Loucy (cell line): ENCODE measurements around the gene GCSH.

ENCODE experiments used
- H2AFZ ChIP-seq: fragments of 200-600 bp; sonication (generic); 2 replicates; pipeline ENCODE4 v1.6.0; 2016; ENCODE audit warnings: antibody characterized with exemption, mild to moderate bottlenecking, low read length, moderate library complexity
- H3F3A ChIP-seq: fragments of 200-600 bp; 2 replicates; pipeline ENCODE4 v1.6.0; 2016; ENCODE audit warnings: antibody characterized with exemption, low read depth, mild to moderate bottlenecking
- H3K27me3 ChIP-seq: fragments of 200-600 bp; sonication (generic); 2 replicates; pipeline ENCODE4 v1.6.1; 2014; ENCODE audit warnings: low read length, mild to moderate bottlenecking; ENCODE audit not compliant: insufficient read depth, poor library complexity, severe bottlenecking
- H3K36me3 ChIP-seq: fragments of 200-600 bp; sonication (generic); 2 replicates; pipeline ENCODE4 v1.6.1; 2016; ENCODE audit warnings: low read length; ENCODE audit not compliant: insufficient read depth
- H3K4me1 ChIP-seq: fragments of 200-600 bp; sonication (generic); 2 replicates; pipeline ENCODE4 v1.5.1; 2014; ENCODE audit warnings: low read length, mild to moderate bottlenecking; ENCODE audit not compliant: insufficient read depth, poor library complexity, severe bottlenecking
- H3K4me2 ChIP-seq: fragments of 200-600 bp; sonication (generic); 2 replicates; pipeline ENCODE4 v1.6.0; 2014; ENCODE audit warnings: antibody characterized with exemption, low read length, low read depth, mild to moderate bottlenecking; ENCODE audit not compliant: poor library complexity, severe bottlenecking
- H3K4me3 ChIP-seq: fragments of 200-600 bp; sonication (generic); 2 replicates; pipeline ENCODE4 v1.5.1; 2014; ENCODE audit warnings: low read length, mild to moderate bottlenecking, mixed read lengths; ENCODE audit not compliant: poor library complexity, severe bottlenecking
- H3K79me2 ChIP-seq: fragments of 200-600 bp; sonication (generic); 2 replicates; pipeline ENCODE4 v1.6.1; 2014; ENCODE audit warnings: low read length; ENCODE audit not compliant: insufficient read depth
- H3K9ac ChIP-seq: fragments of 200-600 bp; sonication (generic); 2 replicates; pipeline ENCODE4 v1.6.0; 2014; ENCODE audit warnings: mild to moderate bottlenecking, low read depth, low read length, moderate library complexity; ENCODE audit not compliant: poor library complexity, severe bottlenecking
- H3K9me2 ChIP-seq: fragments of 200-600 bp; sonication (generic); replicated peaks from 2 replicates; pipeline ENCODE4 v1.6.1; 2016; ENCODE audit warnings: low read depth, low read length, mixed read lengths
- H3K9me3 ChIP-seq: fragments of 200-600 bp; sonication (generic); 2 replicates; pipeline ENCODE4 v1.6.1; 2014; ENCODE audit warnings: mild to moderate bottlenecking, antibody characterized with exemption, low read length, low read depth; ENCODE audit not compliant: insufficient read depth
- H4K20me1 ChIP-seq: fragments of 200-600 bp; sonication (generic); 2 replicates; pipeline ENCODE4 v1.6.0; 2014; ENCODE audit warnings: antibody characterized with exemption, low read length, mild to moderate bottlenecking; ENCODE audit not compliant: insufficient read depth, poor library complexity, severe bottlenecking
- CTCF ChIP-seq: fragments of 200-600 bp; sonication (generic); conservative IDR thresholded peaks from 2 replicates; pipeline ENCODE4 v1.5.1; 2014; ENCODE audit warnings: mild to moderate bottlenecking, antibody characterized with exemption, low read length
- EZH2phosphoT487 ChIP-seq: fragments of 200-600 bp; IDR thresholded peaks from 2 replicates; pipeline ENCODE4 v1.6.1; 2018; ENCODE audit warnings: antibody characterized with exemption, mild to moderate bottlenecking, moderate library complexity, borderline replicate concordance

Gene GCSH

GRCh38 chr16:81095953-81096714, at the start of gene GCSH:
TSS of gene GCSH (minus strand) at chr16:81096395. CDS start at chr16:81096278, 117 bp downstream.
- Histone ChIP-seq H2AFZ (peak within 1 kb of the TSS; percentile 99), H3K9me2 (no peaks in the 10 kb centered on the region), H3K4me1 (peaks cover 15% of the 10 kb centered on the region), H3K27me3 (no peaks in the 10 kb centered on the region), H3K79me2 (peaks cover 29% of the 10 kb centered on the region), H3K9me3 (no peaks in the 10 kb centered on the region), H3K4me3 (peak within 1 kb of the TSS; percentile 100), H3F3A (no peaks in the 10 kb centered on the region), H3K36me3 (no peaks in the 10 kb centered on the region), H3K4me2 (peak within 1 kb of the TSS; percentile 96), H4K20me1 (peaks cover 2% of the 10 kb centered on the region), H3K9ac (peak within 1 kb of the TSS; percentile 89)
- TF ChIP-seq CTCF: no peak
- TF ChIP-seq EZH2phosphoT487: no peak

- no peaks in the 10 kb centered on the region for H4K20me1 ChIP-seq
- H3K36me3 ChIP-seq: no peaks in the 10 kb centered on the region
- no peaks in the 10 kb centered on the region for H3K79me2 ChIP-seq
- no peaks in the 10 kb centered on the region for H3K9me3 ChIP-seq
- no peaks in the 10 kb centered on the region for H3K27me3 ChIP-seq
- no peak overlapping the region for H3K9ac ChIP-seq
- no peaks in the 10 kb centered on the region for H3F3A ChIP-seq
- no peaks in the 10 kb centered on the region for H3K9me2 ChIP-seq
- H3K4me3 ChIP-seq: no peak overlapping the region
- H3K4me1 ChIP-seq: no peaks in the 10 kb centered on the region
- TF ChIP-seq EZH2phosphoT487 (no peak), CTCF (no peak)
- H2AFZ ChIP-seq: no peak overlapping the region
- H3K4me2 ChIP-seq: no peak overlapping the region
Measured at GRCh38 chr16:81143921-81144471, 47.8 kb upstream of the GCSH start.

- no peak overlapping the region for H3K4me2 ChIP-seq
- no peaks in the 10 kb centered on the region for H3K36me3 ChIP-seq
- no peak overlapping the region for H3K4me3 ChIP-seq
- no peaks in the 10 kb centered on the region for H3K9me3 ChIP-seq
- no peaks in the 10 kb centered on the region for H3K4me1 ChIP-seq
- no peaks in the 10 kb centered on the region for H3K79me2 ChIP-seq
- no peak overlapping the region for H3K9ac ChIP-seq
- no peaks in the 10 kb centered on the region for H3K27me3 ChIP-seq
- no peaks in the 10 kb centered on the region for H4K20me1 ChIP-seq
- no peak for TF ChIP-seq EZH2phosphoT487
- H2AFZ ChIP-seq: no peak overlapping the region
- H3K9me2 ChIP-seq: no peaks in the 10 kb centered on the region
- H3F3A ChIP-seq: no peaks in the 10 kb centered on the region
Measured at GRCh38 chr16:81142864-81143263, 46.7 kb upstream of the GCSH start.
